ENCODE data around the gene NKG7.

Gene NKG7

GRCh38 chr19:51359294-51359693 lies 13.2 kb downstream of the NKG7 start:
- no peak overlapping the region for H3K4me3 ChIP-seq (ENCODE audit: low read depth, low read length)
- DNase-seq (ENCODE audit: low read depth), result no peak
- no peak for TF ChIP-seq CTCF (IDR thresholded peaks at IDR 0.05; ENCODE audit: insufficient read depth, low read depth, low read length, missing control alignments)

GRCh38 chr19:51357952-51358351 lies 14.5 kb downstream of the NKG7 start:
- no peak for TF ChIP-seq CTCF (IDR thresholded peaks at IDR 0.05; ENCODE audit: insufficient read depth, low read depth, low read length, missing control alignments)
- H3K4me3 ChIP-seq (ENCODE audit: low read depth, low read length), result no peak overlapping the region
- DNase-seq (ENCODE audit: low read depth), result no peak

- TF ChIP-seq CTCF (IDR thresholded peaks at IDR 0.05; ENCODE audit: insufficient read depth, low read depth, low read length, missing control alignments), result no peak
- no peak for DNase-seq (ENCODE audit: low read depth)
- H3K4me3 ChIP-seq (ENCODE audit: low read depth, low read length), result no peak overlapping the region
Observed at GRCh38 chr19:51356159-51356801, 16.2 kb downstream of the NKG7 start.

- no peak for DNase-seq (ENCODE audit: low read depth)
- TF ChIP-seq CTCF (IDR thresholded peaks at IDR 0.05; ENCODE audit: insufficient read depth, low read depth, low read length, missing control alignments), result no peak
- H3K4me3 ChIP-seq (ENCODE audit: low read depth, low read length), result no peak overlapping the region
Observed at GRCh38 chr19:51354742-51355148, 17.7 kb downstream of the NKG7 start.

GRCh38 chr19:51354103-51354741 lies 18.2 kb downstream of the NKG7 start:
- no peak overlapping the region for H3K4me3 ChIP-seq (ENCODE audit: low read depth, low read length)
- DNase-seq (ENCODE audit: low read depth), result no peak
- no peak for TF ChIP-seq CTCF (IDR thresholded peaks at IDR 0.05; ENCODE audit: insufficient read depth, low read depth, low read length, missing control alignments)

GRCh38 chr19:51352783-51353360 lies 19.6 kb downstream of the NKG7 start:
- no peak for DNase-seq (ENCODE audit: low read depth)
- no peak for TF ChIP-seq CTCF (IDR thresholded peaks at IDR 0.05; ENCODE audit: insufficient read depth, low read depth, low read length, missing control alignments)

More at GRCh38 chr19:51352783-51353360, 19.6 kb downstream of the NKG7 start:
- no peak overlapping the region for H3K4me3 ChIP-seq (ENCODE audit: low read depth, low read length)
